Lung (tissue), 12 donors: ENCODE measurements around the gene THBD. TPM values are rescaled to one million over a fixed set of nuclear protein-coding genes. Genes with fewer than 3 reads are reported as not detected.

Experiments used
- ATAC-seq: fragments of 200-7000 bp; cut with Tn5 transposase; one replicate; pipeline ENCODE4 v1.9.1; 2020; ENCODE audit warnings: moderate number of reproducible peaks; ENCODE audit not compliant: insufficient read depth, low FRiP score
- DNase-seq, 3 donors: peaks; one replicate each; pipeline ENCODE4 v3.0.0-alpha.2; 2013 to 2017
- H3K27ac ChIP-seq, 2 donors: one replicate each; pipeline ENCODE4 v1.5.1; 2013; ENCODE audit warnings: mild to moderate bottlenecking in 2 of 2, moderate library complexity in 2 of 2, control low read depth in 1 of 2, inconsistent platforms in 1 of 2, low read depth in 1 of 2, low read length in 1 of 2
- H3K27me3 ChIP-seq, 3 donors: one replicate each; pipeline ENCODE4 v1.5.1; 2013; ENCODE audit warnings: low read length in 2 of 3; ENCODE audit not compliant: control insufficient read depth in 3 of 3, insufficient read depth in 3 of 3
- H3K36me3 ChIP-seq, 4 donors: one replicate each; pipeline ENCODE4 v1.5.1; 2013; ENCODE audit warnings: low read length in 4 of 4, mild to moderate bottlenecking in 1 of 4, moderate library complexity in 1 of 4; ENCODE audit not compliant: control insufficient read depth in 4 of 4, insufficient read depth in 4 of 4
- H3K4me1 ChIP-seq, 5 donors: one replicate each; pipeline ENCODE4 v1.5.1; 2013; ENCODE audit warnings: low read length in 5 of 5, mild to moderate bottlenecking in 2 of 5, moderate library complexity in 1 of 5; ENCODE audit not compliant: control insufficient read depth in 5 of 5, insufficient read depth in 5 of 5
- H3K4me3 ChIP-seq: one replicate; pipeline ENCODE4 v1.5.1; 2013; ENCODE audit warnings: mild to moderate bottlenecking, control low read depth, moderate library complexity
- H3K9ac ChIP-seq, 2 donors: one replicate each; pipeline ENCODE4 v1.5.1; 2013; ENCODE audit warnings: low read length in 2 of 2, control low read depth in 1 of 2; ENCODE audit not compliant: insufficient read depth in 1 of 2
- H3K9me3 ChIP-seq, 4 donors: one replicate each; pipeline ENCODE4 v1.5.1; 2013; ENCODE audit warnings: low read length in 3 of 4, mild to moderate bottlenecking in 1 of 4, moderate library complexity in 1 of 4; ENCODE audit not compliant: control insufficient read depth in 4 of 4, insufficient read depth in 3 of 4
- WGBS, 2 donors: extraction: QIAGEN DNeasy Blood & Tissue Kit; methylation state at CpG; one replicate each; pipeline ENCODE4 v1.1.7; 2013; 5-methylcytosine and 5-hydroxymethylcytosine counted together
- polyA plus RNA-seq, 2 donors: library from polyadenylated mRNA; stranded (reverse); fragments of 200-250 nt; gene quantifications; one replicate each; pipeline ENCODE4 v1.2.1, GENCODE V29; 2013
- total RNA-seq, 2 donors: library from RNA; depleted of rRNA in 1 of 2; stranded (reverse); fragments of >200 nt in 1 of 2; gene quantifications; one replicate each; pipeline ENCODE4 v1.2.1, GENCODE V29; 2014 to 2021
- TF ChIP-seq, protein P1 (sequence below): IDR thresholded peaks from 2 replicates; pipeline ENCODE4 v1.5.1; 2012; ENCODE audit warnings: mild to moderate bottlenecking; ENCODE audit errors: control extremely low read depth, extremely low read depth
- donor health status: control.
- donor health status: control.
- donor health status: Bipolar disorder and iron deficiency.
- donor health status: healthy.
- donor health status: DM: yes; HTN: yes; CAD: no.

Gene THBD
- total and polyA plus RNA-seq, 4 donors: 23.6 to 101 (median 61.4) TPM

DNA sequence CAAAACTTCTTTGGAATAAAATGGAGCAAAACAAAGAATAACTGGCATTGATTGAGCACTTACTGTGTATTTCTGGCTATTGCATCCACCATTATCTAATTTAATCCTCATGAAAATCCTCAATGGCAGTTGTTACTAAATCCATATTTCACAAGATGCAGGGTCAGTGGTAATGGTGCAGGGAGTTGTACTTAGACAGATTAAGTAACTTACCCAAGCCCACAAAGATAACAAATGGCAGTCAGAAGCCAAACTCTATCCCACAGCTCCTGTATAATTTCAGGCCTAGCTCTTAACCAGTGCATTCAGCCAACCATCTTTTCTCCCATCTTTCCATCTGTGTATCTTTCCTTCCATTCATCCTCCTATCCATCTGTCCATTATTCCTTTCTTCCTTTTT is 43.7 kb downstream of the THBD start:
- Histone ChIP-seq H3K9ac (no peak overlapping the region), H3K4me1 (peaks cover 0 to 5% (median 0%) of the 10 kb centered on the region in 5 donors), H3K4me3 (no peak overlapping the region), H3K36me3 (no peaks in the 10 kb centered on the region), H3K9me3 (peaks cover 0 to 2% (median 0%) of the 10 kb centered on the region in 4 donors), H3K27me3 (no peaks in the 10 kb centered on the region), H3K27ac (no peak overlapping the region)
- ATAC-seq (no peak), DNase-seq (no peak)
- TF ChIP-seq, protein P1, sequence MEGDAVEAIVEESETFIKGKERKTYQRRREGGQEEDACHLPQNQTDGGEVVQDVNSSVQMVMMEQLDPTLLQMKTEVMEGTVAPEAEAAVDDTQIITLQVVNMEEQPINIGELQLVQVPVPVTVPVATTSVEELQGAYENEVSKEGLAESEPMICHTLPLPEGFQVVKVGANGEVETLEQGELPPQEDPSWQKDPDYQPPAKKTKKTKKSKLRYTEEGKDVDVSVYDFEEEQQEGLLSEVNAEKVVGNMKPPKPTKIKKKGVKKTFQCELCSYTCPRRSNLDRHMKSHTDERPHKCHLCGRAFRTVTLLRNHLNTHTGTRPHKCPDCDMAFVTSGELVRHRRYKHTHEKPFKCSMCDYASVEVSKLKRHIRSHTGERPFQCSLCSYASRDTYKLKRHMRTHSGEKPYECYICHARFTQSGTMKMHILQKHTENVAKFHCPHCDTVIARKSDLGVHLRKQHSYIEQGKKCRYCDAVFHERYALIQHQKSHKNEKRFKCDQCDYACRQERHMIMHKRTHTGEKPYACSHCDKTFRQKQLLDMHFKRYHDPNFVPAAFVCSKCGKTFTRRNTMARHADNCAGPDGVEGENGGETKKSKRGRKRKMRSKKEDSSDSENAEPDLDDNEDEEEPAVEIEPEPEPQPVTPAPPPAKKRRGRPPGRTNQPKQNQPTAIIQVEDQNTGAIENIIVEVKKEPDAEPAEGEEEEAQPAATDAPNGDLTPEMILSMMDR: no peak

DNA sequence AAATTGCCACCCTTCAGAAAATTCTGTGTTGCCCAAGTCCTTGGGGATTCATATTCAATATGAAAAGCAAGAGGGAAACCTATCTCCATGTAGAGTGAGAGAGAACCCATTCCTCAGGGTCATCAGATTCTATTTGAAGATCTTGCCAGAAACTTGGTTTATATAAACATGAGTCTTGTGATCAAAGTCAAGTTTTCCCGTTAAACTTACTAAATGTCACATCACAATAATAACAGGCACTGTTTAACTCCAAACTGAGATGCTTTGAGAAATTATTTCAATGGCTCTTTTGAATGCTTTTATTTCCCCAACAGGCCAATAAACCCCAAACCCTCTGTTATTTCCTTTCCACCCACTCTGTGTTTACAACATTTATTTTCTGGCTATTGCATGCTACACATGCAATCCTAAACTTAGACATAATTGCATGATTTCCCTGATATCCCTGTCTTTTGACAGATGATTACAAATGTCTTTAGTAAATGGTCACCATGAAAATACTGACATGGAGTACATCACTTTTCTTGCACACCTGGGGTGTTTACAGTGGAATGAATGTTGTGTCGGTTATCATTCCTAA is 45.5 kb downstream of the THBD start:
- peak in 2 of 3 donors; percentile 76 to 78 for DNase-seq
- no peak overlapping the region for H3K9ac ChIP-seq
- H3K4me3 ChIP-seq: no peak overlapping the region
- no peaks in the 10 kb centered on the region for H3K27me3 ChIP-seq
- peaks cover 0 to 5% (median 0%) of the 10 kb centered on the region in 5 donors for H3K4me1 ChIP-seq
- TF ChIP-seq, protein P1: no peak
- no peak for ATAC-seq
- H3K9me3 ChIP-seq: peaks cover 0 to 2% (median 0%) of the 10 kb centered on the region in 4 donors
- 71 to 86% methylated on average over 2 of the region's 2 CpGs for WGBS, 2 donors
- no peak overlapping the region for H3K27ac ChIP-seq
- H3K36me3 ChIP-seq: no peaks in the 10 kb centered on the region

DNA sequence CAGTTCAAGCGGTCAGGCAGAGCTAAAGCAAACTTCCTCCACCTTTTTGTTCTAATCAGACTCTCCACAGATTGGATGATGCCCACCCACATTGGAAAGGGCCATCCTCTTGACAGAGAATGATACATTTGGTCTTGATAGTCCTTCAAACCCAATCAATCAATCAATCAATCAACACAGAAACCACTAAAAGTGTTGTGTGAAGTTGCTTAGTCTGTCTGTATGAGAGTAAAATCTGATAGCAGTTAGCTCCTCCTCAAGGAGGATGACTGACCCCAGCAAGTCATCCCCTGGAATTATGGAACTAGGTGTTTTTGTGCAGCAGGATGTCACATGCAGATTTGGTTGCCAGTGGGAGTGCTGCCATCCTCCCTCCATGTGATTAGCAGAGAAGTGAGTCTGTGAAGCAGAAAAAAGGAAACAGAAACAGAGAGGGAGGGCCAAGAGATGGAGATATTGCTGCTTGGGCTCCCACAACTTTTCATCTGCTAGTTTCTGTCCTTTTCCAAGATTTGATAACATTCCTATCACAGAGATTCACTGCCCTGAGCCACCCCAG is 46.3 kb downstream of the THBD start:
- Histone ChIP-seq H3K27me3 (no peaks in the 10 kb centered on the region), H3K27ac (no peak overlapping the region), H3K9ac (no peak overlapping the region), H3K4me1 (peaks cover 0 to 5% (median 0%) of the 10 kb centered on the region in 5 donors), H3K9me3 (peaks cover 0 to 2% (median 0%) of the 10 kb centered on the region in 4 donors), H3K4me3 (no peak overlapping the region), H3K36me3 (no peaks in the 10 kb centered on the region)
- DNase-seq (peak in 1 of 3 donors; percentile 17), ATAC-seq (no peak)
- WGBS, 2 donors: 74 to 86% methylated on average over 1 of the region's 1 CpG
- TF ChIP-seq, protein P1: no peak
